BLaER1 treated with 17β-estradiol and CSF1 and Interleukin-3, amounts not matched to agents 10 nM and 100 nM (cell line): ENCODE results near the gene JAZF1.
A peak's percentile ranks its signal among the peaks of the same experiment; 100 is the strongest.

ENCODE experiments used
- H3K27ac ChIP-seq, 11 experiments: shearing (Covaris generic); formaldehyde crosslinking; 2 replicates each; pipeline ENCODE4 v1.8.1; 2022
- H3K27me3 ChIP-seq, 11 experiments: shearing (Covaris generic); formaldehyde crosslinking; 2 replicates each; pipeline ENCODE4 v1.8.1; 2022
- H3K36me3 ChIP-seq, 11 experiments: shearing (Covaris generic); formaldehyde crosslinking; 2 replicates each; pipeline ENCODE4 v1.8.1; 2022
- H3K4me1 ChIP-seq, 10 experiments: shearing (Covaris generic); formaldehyde crosslinking; 2 replicates each; pipeline ENCODE4 v1.8.1; 2022
- H3K4me2 ChIP-seq, 11 experiments: shearing (Covaris generic); formaldehyde crosslinking; 2 replicates each; pipeline ENCODE4 v1.8.1; 2022
- H3K4me3 ChIP-seq, 10 experiments: shearing (Covaris generic); formaldehyde crosslinking; 2 replicates each; pipeline ENCODE4 v1.8.1; 2022
- H3K9ac ChIP-seq, 11 experiments: shearing (Covaris generic); formaldehyde crosslinking; 2 replicates each; pipeline ENCODE4 v1.8.1; 2022
- H3K9me3 ChIP-seq, 11 experiments: shearing (Covaris generic); formaldehyde crosslinking; replicated peaks in 1 of 11; 2 replicates each; pipeline ENCODE4 v1.8.1; 2022
- H4K20me1 ChIP-seq, 11 experiments: shearing (Covaris generic); formaldehyde crosslinking; 2 replicates each; pipeline ENCODE4 v1.8.1; 2022
- Cebpa-rat ChIP-seq, 11 experiments: shearing (Covaris generic); IDR thresholded peaks; 2 replicates each; pipeline ENCODE4 v1.8.1; 2022

The JAZF1 gene

GRCh38 chr7:27836536-27836935 is 344.1 kb downstream of the JAZF1 start:
- H4K20me1 ChIP-seq: peaks cover 0 to 18% (median 0%) of the 10 kb centered on the region in 11 experiments; a peak in 7 of 22 replicates
- H3K27ac ChIP-seq: no peak overlapping the region
- H3K9me3 ChIP-seq: 0 out of 22 replicates have a peak, but pooled peaks cover 0 to 4% (median 0%) of the 10 kb centered on the region in 11 experiments
- H3K4me2 ChIP-seq: no peak overlapping the region
- no peaks in the 10 kb centered on the region for H3K27me3 ChIP-seq
- no peak for TF ChIP-seq Cebpa-rat (IDR thresholded peaks at IDR 0.05)
- H3K4me3 ChIP-seq: no peak overlapping the region
- H3K36me3 ChIP-seq: peaks cover 23 to 97% (median 80%) of the 10 kb centered on the region in 11 experiments
- peaks cover 7 to 46% (median 41%) of the 10 kb centered on the region in 10 experiments; a peak in 16 of 20 replicates for H3K4me1 ChIP-seq
- no peak overlapping the region for H3K9ac ChIP-seq

- Histone ChIP-seq H3K27ac (no peak overlapping the region), H3K4me2 (no peak overlapping the region), H3K4me3 (no peak overlapping the region), H4K20me1 (peaks cover 0 to 29% (median 0%) of the 10 kb centered on the region in 11 experiments; a peak in 7 of 22 replicates), H3K9me3 (0 out of 22 replicates have a peak, but pooled peaks cover 0 to 4% (median 0%) of the 10 kb centered on the region in 11 experiments), H3K36me3 (peaks cover 27 to 100% (median 75%) of the 10 kb centered on the region in 11 experiments), H3K4me1 (peaks cover 4 to 35% (median 30%) of the 10 kb centered on the region in 10 experiments; a peak in 16 of 20 replicates), H3K9ac (no peak overlapping the region), H3K27me3 (no peaks in the 10 kb centered on the region)
- TF ChIP-seq Cebpa-rat (IDR thresholded peaks at IDR 0.05): no peak
Observed at GRCh38 chr7:27835376-27835775, 345.2 kb downstream of the JAZF1 start.

- peaks cover 0 to 35% (median 0%) of the 10 kb centered on the region in 11 experiments; a peak in 4 of 22 replicates for H4K20me1 ChIP-seq
- no peak overlapping the region for H3K9ac ChIP-seq
- H3K36me3 ChIP-seq: peaks cover 27 to 100% (median 64%) of the 10 kb centered on the region in 11 experiments
- no peak for TF ChIP-seq Cebpa-rat (IDR thresholded peaks at IDR 0.05)
- H3K4me2 ChIP-seq: peak overlapping the region in 9 of 11 experiments; percentile 32 to 64 (median 55); a peak in 18 of 22 replicates
- H3K27me3 ChIP-seq: no peaks in the 10 kb centered on the region
- no peak overlapping the region for H3K4me3 ChIP-seq
- H3K27ac ChIP-seq: 0 out of 22 replicates have a peak overlapping the region, but pooled peaks of 1 of the 11 experiments have one; percentile 8
- H3K9me3 ChIP-seq: 0 out of 22 replicates have a peak, but pooled peaks cover 0 to 4% (median 0%) of the 10 kb centered on the region in 11 experiments
- H3K4me1 ChIP-seq: peaks cover 0 to 25% (median 20%) of the 10 kb centered on the region in 10 experiments; a peak in 16 of 20 replicates
Observed at GRCh38 chr7:27834179-27834921, 346.2 kb downstream of the JAZF1 start.

- H3K4me3 ChIP-seq: no peak overlapping the region
- H3K4me1 ChIP-seq: 0 out of 20 replicates have a peak, but pooled peaks cover 0 to 5% (median 0%) of the 10 kb centered on the region in 10 experiments
- TF ChIP-seq Cebpa-rat (IDR thresholded peaks at IDR 0.05): no peak
- H3K4me2 ChIP-seq: peak overlapping the region in 1 of 11 experiments; percentile 19; a peak in 1 of 22 replicates
- peaks cover 13 to 90% (median 44%) of the 10 kb centered on the region in 11 experiments; a peak in 21 of 22 replicates for H3K36me3 ChIP-seq
- H3K27me3 ChIP-seq: no peaks in the 10 kb centered on the region
- H3K27ac ChIP-seq: no peak overlapping the region
- peaks cover 0 to 31% (median 0%) of the 10 kb centered on the region in 11 experiments; a peak in 3 of 22 replicates for H4K20me1 ChIP-seq
- no peaks in the 10 kb centered on the region for H3K9me3 ChIP-seq
- no peak overlapping the region for H3K9ac ChIP-seq
Observed at GRCh38 chr7:27826357-27826756, 354.2 kb downstream of the JAZF1 start.

GRCh38 chr7:27825891-27826290 is 354.7 kb downstream of the JAZF1 start:
- no peak overlapping the region for H3K27ac ChIP-seq
- H3K36me3 ChIP-seq: peaks cover 13 to 90% (median 41%) of the 10 kb centered on the region in 11 experiments; a peak in 21 of 22 replicates
- H3K4me3 ChIP-seq: no peak overlapping the region
- no peaks in the 10 kb centered on the region for H3K27me3 ChIP-seq
- 0 out of 20 replicates have a peak, but pooled peaks cover 0 to 5% (median 0%) of the 10 kb centered on the region in 10 experiments for H3K4me1 ChIP-seq
- H4K20me1 ChIP-seq: peaks cover 0 to 27% (median 0%) of the 10 kb centered on the region in 11 experiments; a peak in 2 of 22 replicates
- no peaks in the 10 kb centered on the region for H3K9me3 ChIP-seq
- peak overlapping the region in 1 of 11 experiments; percentile 19; a peak in 1 of 22 replicates for H3K4me2 ChIP-seq
- no peak overlapping the region for H3K9ac ChIP-seq
- TF ChIP-seq Cebpa-rat (IDR thresholded peaks at IDR 0.05): no peak

- no peak for TF ChIP-seq Cebpa-rat (IDR thresholded peaks at IDR 0.05)
- H3K4me2 ChIP-seq: no peak overlapping the region
- peaks cover 0 to 10% (median 0%) of the 10 kb centered on the region in 11 experiments; a peak in 2 of 22 replicates for H4K20me1 ChIP-seq
- no peak overlapping the region for H3K4me3 ChIP-seq
- H3K36me3 ChIP-seq: peaks cover 32 to 90% (median 58%) of the 10 kb centered on the region in 11 experiments
- no peak overlapping the region for H3K9ac ChIP-seq
- H3K4me1 ChIP-seq: 0 out of 20 replicates have a peak, but pooled peaks cover 0 to 5% (median 0%) of the 10 kb centered on the region in 10 experiments
- no peaks in the 10 kb centered on the region for H3K27me3 ChIP-seq
- H3K27ac ChIP-seq: no peak overlapping the region
- no peaks in the 10 kb centered on the region for H3K9me3 ChIP-seq
Observed at GRCh38 chr7:27822245-27822644, 358.4 kb downstream of the JAZF1 start.

- H4K20me1 ChIP-seq: peaks cover 0 to 25% (median 0%) of the 10 kb centered on the region in 11 experiments; a peak in 2 of 22 replicates
- H3K9ac ChIP-seq: no peak overlapping the region
- no peaks in the 10 kb centered on the region; a peak in 1 of 22 replicates for H3K9me3 ChIP-seq
- peaks cover 5 to 15% (median 10%) of the 10 kb centered on the region in 10 experiments for H3K4me1 ChIP-seq
- no peak for TF ChIP-seq Cebpa-rat (IDR thresholded peaks at IDR 0.05)
- H3K4me2 ChIP-seq: no peak overlapping the region
- H3K27ac ChIP-seq: no peak overlapping the region
- H3K27me3 ChIP-seq: no peaks in the 10 kb centered on the region
- H3K4me3 ChIP-seq: no peak overlapping the region
- peaks cover 28 to 81% (median 52%) of the 10 kb centered on the region in 11 experiments for H3K36me3 ChIP-seq
Observed at GRCh38 chr7:27812706-27813105, 367.9 kb downstream of the JAZF1 start.

- Histone ChIP-seq H3K9me3 (no peaks in the 10 kb centered on the region; a peak in 1 of 22 replicates), H4K20me1 (peaks cover 0 to 32% (median 0%) of the 10 kb centered on the region in 11 experiments; a peak in 3 of 22 replicates), H3K4me2 (no peak overlapping the region), H3K9ac (no peak overlapping the region), H3K36me3 (peaks cover 22 to 68% (median 38%) of the 10 kb centered on the region in 11 experiments; a peak in 21 of 22 replicates), H3K27ac (no peak overlapping the region), H3K4me1 (peaks cover 5 to 13% (median 10%) of the 10 kb centered on the region in 10 experiments), H3K27me3 (no peaks in the 10 kb centered on the region), H3K4me3 (no peak overlapping the region)
- no peak for TF ChIP-seq Cebpa-rat (IDR thresholded peaks at IDR 0.05)
Observed at GRCh38 chr7:27810186-27810585, 370.4 kb downstream of the JAZF1 start.

GRCh38 chr7:27808626-27809025 is 372.0 kb downstream of the JAZF1 start:
- no peaks in the 10 kb centered on the region for H3K27me3 ChIP-seq
- H4K20me1 ChIP-seq: peaks cover 0 to 34% (median 0%) of the 10 kb centered on the region in 11 experiments; a peak in 3 of 22 replicates
- H3K4me2 ChIP-seq: peak overlapping the region; percentile 11 to 47 (median 26); a peak in 10 of 22 replicates
- H3K4me3 ChIP-seq: no peak overlapping the region
- no peak for TF ChIP-seq Cebpa-rat (IDR thresholded peaks at IDR 0.05)
- no peaks in the 10 kb centered on the region; a peak in 1 of 22 replicates for H3K9me3 ChIP-seq
- no peak overlapping the region for H3K27ac ChIP-seq
- peaks cover 22 to 69% (median 37%) of the 10 kb centered on the region in 11 experiments; a peak in 21 of 22 replicates for H3K36me3 ChIP-seq
- peaks cover 5 to 13% (median 10%) of the 10 kb centered on the region in 10 experiments for H3K4me1 ChIP-seq
- no peak overlapping the region for H3K9ac ChIP-seq
